Peyer's patch (tissue), 4 donors: ENCODE measurements around the gene RTTN.

Experiments used
- CTCF ChIP-seq, 6 experiments: fragments of 450-650 bp in 4 of 6; fragments of 200-600 bp in 2 of 6; sonication (generic) in 1 of 6; IDR thresholded peaks; one replicate each; pipeline ENCODE4 v1.5.1; 2017 to 2019; ENCODE audit warnings: antibody characterized with exemption in 6 of 6, mild to moderate bottlenecking in 3 of 6, moderate library complexity in 1 of 6
- POLR2A ChIP-seq, 2 donors: fragments of 450-650 bp; IDR thresholded peaks; one replicate each; pipeline ENCODE4 v1.5.1; 2017; ENCODE audit warnings: antibody characterized with exemption in 2 of 2, mild to moderate bottlenecking in 2 of 2, moderate library complexity in 2 of 2

GRCh38 chr18:70073432-70073831 lies 132.1 kb downstream of the RTTN start:
- no peak for TF ChIP-seq CTCF (IDR thresholded peaks at IDR 0.05)
- TF ChIP-seq POLR2A (IDR thresholded peaks at IDR 0.05): no peak
